Lower leg skin (tissue), 3 donors: Measurements from ENCODE around the gene LOXL3.

Source experiments
- CTCF ChIP-seq, 3 donors: fragments of 450-650 bp; IDR thresholded peaks; one replicate each; pipeline ENCODE4 v1.5.1; 2016; ENCODE audit warnings: antibody characterized with exemption in 3 of 3, mild to moderate bottlenecking in 3 of 3, moderate library complexity in 2 of 3
- POLR2A ChIP-seq, 2 donors: fragments of 450-650 bp; IDR thresholded peaks; one replicate each; pipeline ENCODE4 v1.6.1; 2016 to 2017; ENCODE audit warnings: antibody characterized with exemption in 2 of 2, mild to moderate bottlenecking in 1 of 2, moderate library complexity in 1 of 2

DNA sequence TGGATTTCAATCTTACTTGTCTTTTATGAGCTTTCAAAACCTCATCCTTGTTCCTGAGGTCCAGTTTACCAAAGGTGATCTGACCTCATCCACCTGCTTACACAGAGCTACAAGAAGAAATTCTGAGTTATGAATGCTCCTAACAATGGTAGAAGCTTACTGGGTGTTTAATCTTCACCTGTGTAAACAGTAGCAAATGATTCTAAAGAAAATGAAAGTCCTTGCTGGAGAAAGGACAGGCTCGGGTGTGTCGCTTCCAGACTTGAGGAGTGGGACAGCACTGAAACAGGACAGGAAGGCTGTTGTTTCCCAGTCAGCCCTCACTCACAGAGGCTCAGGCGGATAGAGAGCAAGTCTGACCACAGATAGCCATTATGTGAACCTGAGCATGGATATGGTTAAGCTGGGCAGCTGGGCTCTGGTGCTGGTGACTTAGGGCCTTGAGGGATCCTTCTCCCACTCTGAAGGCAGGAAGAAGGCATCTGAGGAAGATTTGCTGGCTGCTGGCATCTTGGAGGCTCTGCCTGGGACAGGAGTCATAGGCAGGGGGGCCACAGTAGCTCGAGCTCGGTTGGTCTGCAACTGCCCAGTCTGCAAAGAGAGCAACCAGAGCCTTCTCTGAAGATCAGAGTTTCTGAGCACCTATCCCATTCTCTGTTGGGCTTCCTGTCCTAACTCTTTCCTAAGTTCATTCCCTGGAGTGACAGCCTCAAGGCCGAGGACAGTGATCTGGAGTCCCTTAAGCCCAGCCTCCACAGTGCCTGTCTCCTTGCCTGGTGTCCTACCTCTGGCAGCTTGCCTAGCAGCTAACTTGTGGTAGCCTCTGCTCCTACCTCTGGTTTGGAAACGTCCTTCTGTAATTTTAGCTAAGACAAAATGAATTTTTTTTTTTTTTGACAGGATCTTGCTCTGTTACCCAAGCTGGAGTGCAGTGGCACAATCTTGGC, 4.8 kb upstream of the LOXL3 start:
- TF ChIP-seq CTCF (IDR thresholded peaks at IDR 0.05) (no peak), POLR2A (IDR thresholded peaks at IDR 0.05) (no peak)
